ENCODE measurements around the gene ASXL1. TPM values are rescaled to one million over a fixed set of nuclear protein-coding genes. Genes with fewer than 3 reads are reported as not detected.

Gene ASXL1
- total RNA-seq, 1 donor from 2014 or later = 25.0 TPM

GRCh38 chr20:32455171-32455900, 97.2 kb downstream of the ASXL1 start:
- DNase-seq = peak; percentile 12

GRCh38 chr20:32455901-32456701, 98.0 kb downstream of the ASXL1 start:
- no peaks in the 10 kb centered on the region for H3K9me3 ChIP-seq (replicated peaks)

More at GRCh38 chr20:32455171-32455900, 97.2 kb downstream of the ASXL1 start:
- Histone ChIP-seq H3K27ac (replicated peaks) (no peak overlapping the region), H3K36me3 (peaks cover 26% of the 10 kb centered on the region), H3K27me3 (ENCODE audit: low read depth) (no peaks in the 10 kb centered on the region), H3K4me3 (no peak overlapping the region), H3K4me1 (peaks cover 43% of the 10 kb centered on the region), H3K9me3 (replicated peaks) (no peaks in the 10 kb centered on the region)
- TF ChIP-seq CTCF (IDR thresholded peaks at IDR 0.05; ENCODE audit: borderline replicate concordance) = no peak
- intact Hi-C loops (cut with micrococcal nuclease) = no loop called here

GRCh38 chr20:32456869-32457478, 98.8 kb downstream of the ASXL1 start:
- Histone ChIP-seq H3K9me3 (replicated peaks) (no peaks in the 10 kb centered on the region), H3K27ac (replicated peaks) (peak overlapping the region; percentile 41), H3K4me3 (peak overlapping the region; percentile 73), H3K27me3 (ENCODE audit: low read depth) (no peaks in the 10 kb centered on the region), H3K4me1 (peaks cover 26% of the 10 kb centered on the region), H3K36me3 (peaks cover 20% of the 10 kb centered on the region)
- peak; percentile 88 for TF ChIP-seq CTCF (IDR thresholded peaks at IDR 0.05; ENCODE audit: borderline replicate concordance)
- DNase-seq = no peak
- intact Hi-C loops (cut with micrococcal nuclease) = no loop called here

More at GRCh38 chr20:32455901-32456701, 98.0 kb downstream of the ASXL1 start:
- H3K4me3 ChIP-seq = no peak overlapping the region
- peaks cover 35% of the 10 kb centered on the region for H3K4me1 ChIP-seq
- no peak for TF ChIP-seq CTCF (IDR thresholded peaks at IDR 0.05; ENCODE audit: borderline replicate concordance)
- no peak overlapping the region for H3K27ac ChIP-seq (replicated peaks)
- H3K36me3 ChIP-seq = peaks cover 26% of the 10 kb centered on the region
- peak; percentile 7 for DNase-seq
- no peaks in the 10 kb centered on the region for H3K27me3 ChIP-seq (ENCODE audit: low read depth)
- intact Hi-C loops (cut with micrococcal nuclease) = no loop called here

GRCh38 chr20:32457479-32457986, 99.4 kb downstream of the ASXL1 start:
- H3K27ac ChIP-seq (replicated peaks) = peak overlapping the region; percentile 41

More at GRCh38 chr20:32457479-32457986, 99.4 kb downstream of the ASXL1 start:
- H3K9me3 ChIP-seq (replicated peaks) = no peaks in the 10 kb centered on the region
- H3K4me3 ChIP-seq = peak overlapping the region; percentile 73
- no peak for TF ChIP-seq CTCF (IDR thresholded peaks at IDR 0.05; ENCODE audit: borderline replicate concordance)
- H3K27me3 ChIP-seq (ENCODE audit: low read depth) = no peaks in the 10 kb centered on the region
- DNase-seq = peak; percentile 62
- intact Hi-C loops (cut with micrococcal nuclease) = no loop called here
- peaks cover 24% of the 10 kb centered on the region for H3K4me1 ChIP-seq
- H3K36me3 ChIP-seq = peaks cover 16% of the 10 kb centered on the region

Measured in left ventricle myocardium inferior (tissue), 1 donor.